ENCODE measurements around the gene RDH16.

DNA sequence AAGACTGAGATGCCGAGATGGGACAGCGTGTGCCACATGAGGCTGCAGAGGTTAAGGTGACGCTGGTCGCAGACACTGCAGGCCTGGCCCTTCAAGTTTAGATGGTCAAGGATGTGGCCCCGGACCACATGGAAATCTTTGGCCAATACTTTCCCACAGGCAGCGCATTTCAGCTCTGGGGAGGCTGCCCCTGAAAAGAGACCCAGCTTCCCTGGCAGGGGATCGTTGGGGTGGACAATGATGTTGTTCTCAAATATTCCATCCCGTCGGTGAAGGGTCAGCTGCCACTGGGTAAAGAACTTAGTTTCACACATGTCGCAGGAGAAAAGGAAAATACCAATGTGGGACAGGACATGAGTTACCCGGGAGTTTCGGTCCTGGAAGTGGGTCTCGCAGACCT, 46.0 kb upstream of the RDH16 start:
- TF ChIP-seq, protein P1, sequence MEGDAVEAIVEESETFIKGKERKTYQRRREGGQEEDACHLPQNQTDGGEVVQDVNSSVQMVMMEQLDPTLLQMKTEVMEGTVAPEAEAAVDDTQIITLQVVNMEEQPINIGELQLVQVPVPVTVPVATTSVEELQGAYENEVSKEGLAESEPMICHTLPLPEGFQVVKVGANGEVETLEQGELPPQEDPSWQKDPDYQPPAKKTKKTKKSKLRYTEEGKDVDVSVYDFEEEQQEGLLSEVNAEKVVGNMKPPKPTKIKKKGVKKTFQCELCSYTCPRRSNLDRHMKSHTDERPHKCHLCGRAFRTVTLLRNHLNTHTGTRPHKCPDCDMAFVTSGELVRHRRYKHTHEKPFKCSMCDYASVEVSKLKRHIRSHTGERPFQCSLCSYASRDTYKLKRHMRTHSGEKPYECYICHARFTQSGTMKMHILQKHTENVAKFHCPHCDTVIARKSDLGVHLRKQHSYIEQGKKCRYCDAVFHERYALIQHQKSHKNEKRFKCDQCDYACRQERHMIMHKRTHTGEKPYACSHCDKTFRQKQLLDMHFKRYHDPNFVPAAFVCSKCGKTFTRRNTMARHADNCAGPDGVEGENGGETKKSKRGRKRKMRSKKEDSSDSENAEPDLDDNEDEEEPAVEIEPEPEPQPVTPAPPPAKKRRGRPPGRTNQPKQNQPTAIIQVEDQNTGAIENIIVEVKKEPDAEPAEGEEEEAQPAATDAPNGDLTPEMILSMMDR (IDR thresholded peaks at IDR 0.05 in 8 of 11, conservative IDR thresholded peaks at IDR 0.05 in 3 of 11): no peak
- no peak for TF ChIP-seq POLR2A (IDR thresholded peaks at IDR 0.05)
- no peak for TF ChIP-seq POLR2AphosphoS5 (IDR thresholded peaks at IDR 0.05)
